Large intestine (tissue), 3 donors: ENCODE results near the gene RAB11A. TPM values are rescaled to one million over a fixed set of nuclear protein-coding genes. Genes with fewer than 3 reads are reported as not detected.
A peak's percentile ranks its signal among the peaks of the same experiment; 100 is the strongest.
"Not testable (repeated sequence)": the region's sequence is repeated elsewhere in the genome, so short reads cannot be mapped to it uniquely, and the experiment has no call there.

Experiments
- DNase-seq, 2 donors: peaks; one replicate each; pipeline versions ENCODE4 v3.0.0 to v3.0.0-alpha.2; 2013
- H3K27ac ChIP-seq: one replicate; pipeline ENCODE4 v1.5.1; 2013; ENCODE audit warnings: low read length
- H3K27me3 ChIP-seq: 2 replicates; pipeline ENCODE4 v1.6.1; 2013; ENCODE audit warnings: low read length; ENCODE audit not compliant: control insufficient read depth, insufficient read depth
- H3K36me3 ChIP-seq: 2 replicates; pipeline ENCODE4 v1.6.1; 2013; ENCODE audit warnings: low read length; ENCODE audit not compliant: control insufficient read depth, insufficient read depth
- H3K4me1 ChIP-seq: one replicate; pipeline ENCODE4 v1.6.1; 2013; ENCODE audit warnings: low read length; ENCODE audit not compliant: control insufficient read depth, insufficient read depth
- H3K4me3 ChIP-seq: one replicate; pipeline ENCODE4 v1.5.1; 2013; ENCODE audit warnings: low read length
- H3K9me3 ChIP-seq: one replicate; pipeline ENCODE4 v1.6.1; 2013; ENCODE audit warnings: mild to moderate bottlenecking, low read depth, low read length, moderate library complexity; ENCODE audit not compliant: control insufficient read depth
- WGBS: methylation state at CpG from one replicate; pipeline ENCODE4 v1.1.5; 2013; ENCODE audit warnings: low lambda C conversion rate; ENCODE audit not compliant: insufficient coverage; 5-methylcytosine and 5-hydroxymethylcytosine counted together
- polyA plus RNA-seq: library from polyadenylated mRNA; unstranded; fragments of 120-200 nt; gene quantifications from one replicate; pipeline ENCODE4 v1.2.1, GENCODE V29; 2013

The RAB11A gene
- polyA plus RNA-seq, 1 donor: 256 TPM

DNA sequence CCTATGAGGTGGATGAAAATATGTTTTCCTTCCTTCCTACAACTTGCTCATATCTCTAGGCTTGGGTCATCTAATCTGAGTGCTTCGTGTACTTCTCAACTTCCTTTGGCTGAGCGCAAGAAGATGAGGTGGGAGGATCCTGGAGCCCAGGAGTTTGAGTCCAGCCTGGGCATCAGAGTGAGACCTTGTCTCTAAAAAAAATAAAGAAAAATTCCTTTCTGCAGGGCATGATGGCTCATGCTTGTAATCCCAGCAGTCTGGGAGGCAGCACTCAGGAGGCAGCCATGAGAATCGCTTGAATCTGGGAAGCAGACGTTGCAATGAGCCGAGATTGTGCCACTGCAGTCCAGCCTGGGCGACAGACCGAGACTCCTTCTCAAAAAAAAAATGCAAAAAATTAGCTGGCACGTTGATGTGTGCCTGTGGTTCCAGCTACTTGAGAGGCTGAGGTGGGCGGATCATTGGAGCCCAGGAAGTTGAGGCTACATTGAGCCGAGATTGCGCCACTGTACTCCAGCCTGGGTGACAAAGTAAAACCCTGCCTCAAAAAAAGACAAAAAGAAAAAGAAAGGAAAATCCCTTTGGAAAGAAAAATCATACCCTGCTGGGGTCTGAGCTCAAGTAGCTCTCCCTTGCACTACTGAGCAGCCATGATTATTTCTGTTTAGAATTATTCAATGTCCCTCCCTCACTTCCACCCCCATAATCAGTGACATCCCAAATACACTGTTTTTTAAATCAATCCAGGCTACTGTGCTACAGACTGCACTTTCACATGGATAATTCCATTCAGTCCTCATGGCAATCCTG lies 28.0 kb upstream of the RAB11A start:
- Histone ChIP-seq H3K36me3 (no peaks in the 10 kb centered on the region), H3K27ac (no peak overlapping the region), H3K9me3 (no peaks in the 10 kb centered on the region), H3K27me3 (no peaks in the 10 kb centered on the region), H3K4me1 (no peaks in the 10 kb centered on the region), H3K4me3 (no peak overlapping the region)
- DNase-seq: no peak
- WGBS: 88% methylated on average over 5 of the region's 11 CpGs

- no peaks in the 10 kb centered on the region for H3K36me3 ChIP-seq
- H3K4me1 ChIP-seq: peaks cover 8% of the 10 kb centered on the region
- no peak overlapping the region for H3K4me3 ChIP-seq
- H3K9me3 ChIP-seq: no peaks in the 10 kb centered on the region
- WGBS: 95% methylated on average over 2 of the region's 9 CpGs
- no peak for DNase-seq
- no peak overlapping the region for H3K27ac ChIP-seq
- H3K27me3 ChIP-seq: no peaks in the 10 kb centered on the region
These were observed 23.3 kb upstream of the RAB11A start for GRCh38 chr15:65845826-65846519.

- peak overlapping the region; percentile 56 for H3K27ac ChIP-seq
- peak; percentile 46 to 75 for DNase-seq
These were observed 21.3 kb upstream of the RAB11A start for GRCh38 chr15:65847989-65848388.

GRCh38 chr15:65851981-65852380 lies 17.3 kb upstream of the RAB11A start:
- 80% methylated on average over 1 of the region's 5 CpGs for WGBS
- no peak for DNase-seq
- Histone ChIP-seq H3K4me3 (no peak overlapping the region), H3K36me3 (no peaks in the 10 kb centered on the region), H3K9me3 (no peaks in the 10 kb centered on the region), H3K4me1 (peaks cover 8% of the 10 kb centered on the region), H3K27me3 (no peaks in the 10 kb centered on the region), H3K27ac (no peak overlapping the region)

More at GRCh38 chr15:65847989-65848388, 21.3 kb upstream of the RAB11A start:
- Histone ChIP-seq H3K27me3 (no peaks in the 10 kb centered on the region), H3K4me3 (no peak overlapping the region), H3K4me1 (peaks cover 8% of the 10 kb centered on the region), H3K36me3 (no peaks in the 10 kb centered on the region), H3K9me3 (no peaks in the 10 kb centered on the region)

- 18% methylated on average over 2 of the region's 12 CpGs for WGBS
- no peak overlapping the region for H3K27ac ChIP-seq
- no peak overlapping the region for H3K4me3 ChIP-seq
- no peaks in the 10 kb centered on the region for H3K4me1 ChIP-seq
- no peaks in the 10 kb centered on the region for H3K36me3 ChIP-seq
- H3K9me3 ChIP-seq: no peaks in the 10 kb centered on the region
- no peaks in the 10 kb centered on the region for H3K27me3 ChIP-seq
- DNase-seq: peak; percentile 38 to 46
These were observed 12.4 kb upstream of the RAB11A start for GRCh38 chr15:65856821-65857455.

DNA sequence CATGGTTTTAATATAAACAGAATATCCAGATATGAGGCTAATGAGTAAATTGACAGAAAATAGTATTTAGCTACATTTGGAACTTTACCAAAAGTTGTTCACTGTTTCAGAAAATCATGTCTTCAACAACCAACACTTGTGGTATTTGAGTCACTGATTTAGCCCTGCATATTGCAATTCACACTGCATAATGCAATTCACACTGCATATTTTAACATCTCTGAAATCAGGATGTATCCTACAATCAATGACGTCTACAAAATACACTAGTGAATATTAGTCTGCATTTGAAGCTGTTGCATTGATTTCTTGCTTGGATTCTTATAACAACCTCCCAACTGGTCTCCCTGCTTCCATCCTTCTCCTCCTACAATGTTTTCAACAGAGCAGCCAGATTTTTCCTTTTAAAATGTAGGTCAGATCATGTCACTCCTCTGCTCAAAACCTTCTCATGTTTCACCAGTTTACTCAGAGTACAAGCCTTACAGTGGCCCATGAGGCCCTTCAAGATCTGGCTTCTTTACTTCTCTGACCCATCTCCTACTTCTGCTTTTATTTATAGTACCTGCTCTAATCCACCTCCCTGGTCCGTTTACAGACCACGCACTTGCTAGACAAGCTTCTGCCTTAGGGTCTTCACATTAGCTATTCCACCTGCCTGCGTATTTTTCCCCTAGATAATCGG lies 11.4 kb upstream of the RAB11A start:
- H3K9me3 ChIP-seq: no peaks in the 10 kb centered on the region
- DNase-seq: no peak
- H3K27me3 ChIP-seq: no peaks in the 10 kb centered on the region
- WGBS: 86% methylated on average over 5 of the region's 5 CpGs
- no peaks in the 10 kb centered on the region for H3K4me1 ChIP-seq
- no peak overlapping the region for H3K27ac ChIP-seq
- H3K36me3 ChIP-seq: no peaks in the 10 kb centered on the region
- no peak overlapping the region for H3K4me3 ChIP-seq

DNA sequence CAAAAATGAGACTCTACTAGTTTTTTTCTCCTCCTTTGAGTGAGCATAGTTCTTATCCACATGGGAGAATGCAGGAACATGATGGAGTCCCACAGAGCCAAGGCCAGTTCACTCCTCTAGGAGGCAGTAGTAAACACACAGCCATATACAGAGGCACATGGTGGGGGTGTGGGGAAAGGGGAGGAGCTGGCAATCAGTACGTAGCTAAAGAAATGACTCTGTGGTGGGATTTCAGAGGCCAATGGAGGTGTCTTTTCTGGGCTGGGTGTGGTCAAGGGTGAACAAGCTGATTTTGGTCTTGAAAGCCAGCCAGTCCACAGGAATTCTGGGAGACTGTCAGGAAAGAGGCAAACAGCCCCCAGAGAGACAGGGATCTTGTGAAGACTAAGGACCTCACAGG lies 6.6 kb upstream of the RAB11A start:
- Histone ChIP-seq H3K4me3 (no peak overlapping the region), H3K27me3 (no peaks in the 10 kb centered on the region), H3K27ac (no peak overlapping the region), H3K4me1 (no peaks in the 10 kb centered on the region), H3K36me3 (no peaks in the 10 kb centered on the region), H3K9me3 (no peaks in the 10 kb centered on the region)
- peak; percentile 58 to 70 for DNase-seq
- WGBS: no CpG with 5 or more reads among the region's 1 CpG

DNA sequence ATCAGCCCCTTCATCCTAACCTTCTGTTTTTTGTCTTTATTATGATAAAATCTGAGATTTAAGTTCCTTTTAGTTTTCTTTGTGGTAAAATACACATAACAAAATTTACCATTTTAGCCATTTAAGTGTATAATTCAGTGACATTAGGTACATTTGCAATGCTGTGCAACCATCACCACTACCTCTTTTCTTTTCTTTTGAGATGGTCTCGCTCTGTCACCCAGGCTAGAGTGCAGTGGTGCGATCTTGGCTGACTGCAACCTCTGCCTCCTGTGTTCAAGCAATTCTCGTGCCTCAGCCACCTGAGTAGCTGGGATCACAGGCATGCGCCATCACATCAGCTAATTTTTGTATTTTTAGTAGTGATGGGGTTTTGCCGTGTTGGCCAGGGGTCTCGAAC lies 6.2 kb upstream of the RAB11A start:
- WGBS: no CpG with 5 or more reads among the region's 6 CpGs
- H3K4me1 ChIP-seq: no peaks in the 10 kb centered on the region
- no peaks in the 10 kb centered on the region for H3K9me3 ChIP-seq

GRCh38 chr15:65867244-65867643 lies 2.0 kb upstream of the RAB11A start:
- no peak overlapping the region for H3K4me3 ChIP-seq
- no peaks in the 10 kb centered on the region for H3K27me3 ChIP-seq
- no peak overlapping the region for H3K27ac ChIP-seq
- no peaks in the 10 kb centered on the region for H3K9me3 ChIP-seq
- WGBS: 83% methylated on average over 1 of the region's 3 CpGs
- H3K36me3 ChIP-seq: no peaks in the 10 kb centered on the region
- H3K4me1 ChIP-seq: peaks cover 7% of the 10 kb centered on the region
- DNase-seq: no peak

More for the DNA sequence above, 6.2 kb upstream of the RAB11A start:
- H3K27ac ChIP-seq: no peak overlapping the region
- H3K36me3 ChIP-seq: no peaks in the 10 kb centered on the region
- no peak overlapping the region for H3K4me3 ChIP-seq
- no peaks in the 10 kb centered on the region for H3K27me3 ChIP-seq
- DNase-seq: no peak

DNA sequence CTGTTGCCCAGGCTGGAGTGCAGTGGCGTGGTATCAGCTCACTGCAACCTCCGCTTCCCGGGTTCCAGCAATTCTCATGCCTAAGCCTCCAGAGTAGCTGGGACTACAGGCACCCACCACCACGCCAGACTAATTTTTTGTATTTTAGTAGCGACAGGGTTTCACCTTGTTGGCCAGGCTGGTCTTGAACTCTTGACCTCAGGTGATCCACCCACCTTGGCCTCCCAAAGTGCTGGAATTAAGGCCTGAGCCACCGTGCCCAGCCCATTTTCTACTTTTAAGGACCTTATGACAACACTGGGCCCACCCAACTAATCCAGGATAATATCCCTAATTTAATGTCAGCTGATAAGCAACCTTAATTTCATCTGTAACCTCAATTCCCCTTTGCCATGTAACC lies 1.4 kb upstream of the RAB11A start:
- H3K9me3 ChIP-seq, DNase-seq, H3K27ac ChIP-seq, H3K36me3 ChIP-seq, H3K27me3 ChIP-seq, H3K4me3 ChIP-seq: not testable (repeated sequence)
- peaks cover 13% of the 10 kb centered on the region for H3K4me1 ChIP-seq
- 80% methylated on average over 1 of the region's 6 CpGs for WGBS
